Keratinocyte (primary cell): ENCODE data around the gene EZH2. TPM values are rescaled to one million over a fixed set of nuclear protein-coding genes. Genes with fewer than 3 reads are reported as not detected.

Experiments
- DNase-seq: peaks from one replicate; pipeline ENCODE4 v3.0.0-alpha.2; 2011; ENCODE audit warnings: low read depth, missing footprints, low spot score
- FAIRE-seq: peaks from 2 replicates; lab custom pipeline; 2011; peaks lifted over from hg19 to GRCh38; lab: Jason Lieb, UNC
- H2AFZ ChIP-seq: 2 replicates; pipeline ENCODE4 v1.6.0; 2012; ENCODE audit warnings: low read length, control low read depth, inconsistent platforms; ENCODE audit not compliant: control insufficient read depth
- H3K27ac ChIP-seq: 2 replicates; pipeline ENCODE4 v1.5.1; 2011; ENCODE audit warnings: low read length; ENCODE audit not compliant: control insufficient read depth, insufficient read depth
- H3K27me3 ChIP-seq: 3 replicates; pipeline ENCODE4 v1.6.0; 2011; ENCODE audit warnings: low read length; ENCODE audit not compliant: control insufficient read depth, insufficient read depth; ENCODE audit errors: extremely low read depth
- H3K36me3 ChIP-seq, 2 experiments: 2 replicates in 1 of 2; 3 replicates in 1 of 2; pipeline ENCODE4 v1.5.1; 2011; ENCODE audit warnings: low read length in 2 of 2, mild to moderate bottlenecking in 1 of 2; ENCODE audit not compliant: control insufficient read depth in 2 of 2, insufficient read depth in 2 of 2; ENCODE audit errors: extremely low read depth in 1 of 2
- H3K4me1 ChIP-seq: 3 replicates; pipeline ENCODE4 v1.5.1; 2011; ENCODE audit warnings: low read length; ENCODE audit not compliant: control insufficient read depth, insufficient read depth; ENCODE audit errors: extremely low read depth
- H3K4me2 ChIP-seq: 3 replicates; pipeline ENCODE4 v1.6.0; 2011; ENCODE audit warnings: low read depth, low read length; ENCODE audit not compliant: control insufficient read depth, insufficient read depth; ENCODE audit errors: extremely low read depth
- H3K4me3 ChIP-seq, 3 experiments: fragments of 200-600 bp in 1 of 3; sonication (generic) in 1 of 3; 2 replicates in 2 of 3; 3 replicates in 1 of 3; pipeline ENCODE4 v1.5.1; 2011 to 2016; ENCODE audit warnings: low read length in 3 of 3, mild to moderate bottlenecking in 3 of 3, control low read depth in 2 of 3, inconsistent platforms in 1 of 3, low read depth in 1 of 3, mixed read lengths in 1 of 3, mixed run types in 1 of 3, moderate library complexity in 1 of 3; ENCODE audit not compliant: control insufficient read depth in 2 of 3, insufficient read depth in 2 of 3; ENCODE audit errors: extremely low read depth in 1 of 3
- H3K79me2 ChIP-seq: 2 replicates; pipeline ENCODE4 v1.6.0; 2012; ENCODE audit warnings: low read length; ENCODE audit not compliant: control insufficient read depth, insufficient read depth
- H3K9ac ChIP-seq: 3 replicates; pipeline ENCODE4 v1.6.0; 2011; ENCODE audit warnings: low read length; ENCODE audit not compliant: control insufficient read depth, insufficient read depth; ENCODE audit errors: extremely low read depth
- H3K9me1 ChIP-seq: 3 replicates; pipeline ENCODE4 v1.6.0; 2011; ENCODE audit warnings: low read length; ENCODE audit not compliant: control insufficient read depth, insufficient read depth; ENCODE audit errors: extremely low read depth
- H3K9me3 ChIP-seq: 2 replicates; pipeline ENCODE4 v1.5.1; 2012; ENCODE audit warnings: low read depth, low read length; ENCODE audit not compliant: control insufficient read depth
- H4K20me1 ChIP-seq: 3 replicates; pipeline ENCODE4 v1.6.0; 2011; ENCODE audit warnings: low read length; ENCODE audit not compliant: control insufficient read depth, insufficient read depth; ENCODE audit errors: extremely low read depth
- EZH2 ChIP-seq: IDR thresholded peaks from one replicate; pipeline ENCODE4 v1.6.1; 2012; ENCODE audit warnings: inconsistent platforms, mild to moderate bottlenecking, low read length, moderate library complexity
- dilution Hi-C: fragments of 300-500 bp; cut with MboI; formaldehyde crosslinking; loops from one replicate; pipeline ENCODE4 v1.7.0; 2020; ENCODE audit warnings: low sequenced_read_pairs; ENCODE audit not compliant: extremely low pct_ligation_motif_present
- polyA plus RNA-seq, 5 experiments: library from polyadenylated mRNA; depleted of rRNA in 3 of 5; stranded (reverse) in 3 of 5; stranded (forward) in 1 of 5; unstranded in 1 of 5; fragments of >200 nt; gene quantifications; 1 replicate in 1 of 5; 2 replicates in 3 of 5; 3 replicates in 1 of 5; pipeline versions ENCODE4 v1.2.1 to v1.2.3, GENCODE V29; 2011 to 2012; ENCODE audit warnings: missing spikeins in 2 of 5, low read depth in 1 of 5, low replicate concordance in 1 of 5
- TF ChIP-seq, protein P1 (sequence below), 3 experiments: IDR thresholded peaks in 1 of 3; conservative IDR thresholded peaks in 1 of 3; optimal IDR thresholded peaks in 1 of 3; 2 replicates in 2 of 3; 3 replicates in 1 of 3; pipeline versions ENCODE3 to v1.5.1; 2011; ENCODE audit warnings: low read length in 3 of 3, mild to moderate bottlenecking in 3 of 3, moderate library complexity in 2 of 3, control low read depth in 1 of 3, inconsistent platforms in 1 of 3; ENCODE audit not compliant: insufficient read depth in 2 of 3; ENCODE audit errors: extremely low read depth in 1 of 3

Gene EZH2
- polyA plus RNA-seq, 1 donor (not counting 4 experiments of a cell fraction or from before 2014, with no cell fraction given): 16.0 TPM

DNA sequence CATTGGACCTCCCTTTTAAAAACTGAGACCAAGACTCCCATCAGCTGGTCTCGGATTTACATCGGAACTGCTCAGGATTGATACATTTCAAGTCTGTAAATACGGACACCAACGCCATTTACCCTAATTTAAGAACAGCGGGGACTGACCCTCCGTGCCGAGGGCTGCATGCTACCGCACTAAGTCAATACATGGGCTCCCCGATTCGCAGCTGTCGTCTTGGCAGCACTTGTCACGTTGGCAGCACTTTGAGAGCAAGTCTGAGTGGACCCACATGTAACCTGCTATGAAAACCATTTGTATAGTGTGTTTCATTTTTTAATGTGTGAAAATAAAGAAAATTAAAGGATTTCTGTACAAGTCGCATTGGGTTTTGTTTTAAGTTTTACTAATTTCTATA, 83.4 kb downstream of the EZH2 start:
- Histone ChIP-seq H3K4me1 (no peaks in the 10 kb centered on the region), H3K9me1 (no peaks in the 10 kb centered on the region), H3K9ac (no peak overlapping the region), H3K4me3 (no peak overlapping the region), H3K27ac (no peak overlapping the region), H3K27me3 (no peaks in the 10 kb centered on the region), H3K36me3 (peaks cover 25 to 27% of the 10 kb centered on the region in 2 experiments), H3K79me2 (no peaks in the 10 kb centered on the region), H3K4me2 (no peak overlapping the region), H4K20me1 (no peaks in the 10 kb centered on the region), H3K9me3 (no peaks in the 10 kb centered on the region), H2AFZ (no peak overlapping the region)
- dilution Hi-C loops: no loop called here
- no peak for FAIRE-seq
- DNase-seq: no peak
- no peak for TF ChIP-seq EZH2

DNA sequence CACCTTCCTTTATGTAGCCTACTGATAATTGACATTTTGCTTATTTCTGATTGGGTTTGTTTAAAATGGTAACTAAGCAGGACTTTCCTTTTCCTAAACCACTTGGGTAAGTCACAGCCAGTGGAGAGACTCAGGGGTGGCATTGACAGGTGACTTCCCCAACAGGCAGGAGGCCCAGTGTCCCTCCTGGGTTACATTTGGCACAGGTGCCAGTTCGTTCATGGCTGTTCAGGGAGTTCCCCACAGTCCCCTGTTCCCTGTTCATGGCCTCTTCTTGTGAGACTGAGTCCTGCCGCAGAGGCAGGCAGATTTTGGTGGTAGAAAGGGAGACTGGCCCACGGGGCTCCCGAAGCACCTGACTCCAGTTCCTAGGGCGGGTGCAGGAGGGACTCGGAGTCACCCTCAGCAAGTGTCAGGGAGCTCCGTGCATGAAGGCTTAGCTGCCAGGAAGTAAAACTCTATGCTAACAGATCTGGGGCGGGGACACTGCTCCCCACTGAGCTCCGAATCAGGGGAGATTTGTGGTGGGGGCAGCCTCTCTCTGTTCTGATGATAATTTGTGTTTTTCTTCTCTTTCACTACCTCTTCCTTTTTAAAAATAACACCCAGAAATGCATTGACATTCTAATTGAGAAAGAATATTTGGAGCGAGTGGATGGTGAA, 84.1 kb downstream of the EZH2 start:
- Histone ChIP-seq H3K9ac (no peak overlapping the region), H4K20me1 (no peaks in the 10 kb centered on the region)
- no peak for TF ChIP-seq EZH2
- TF ChIP-seq, protein P1, sequence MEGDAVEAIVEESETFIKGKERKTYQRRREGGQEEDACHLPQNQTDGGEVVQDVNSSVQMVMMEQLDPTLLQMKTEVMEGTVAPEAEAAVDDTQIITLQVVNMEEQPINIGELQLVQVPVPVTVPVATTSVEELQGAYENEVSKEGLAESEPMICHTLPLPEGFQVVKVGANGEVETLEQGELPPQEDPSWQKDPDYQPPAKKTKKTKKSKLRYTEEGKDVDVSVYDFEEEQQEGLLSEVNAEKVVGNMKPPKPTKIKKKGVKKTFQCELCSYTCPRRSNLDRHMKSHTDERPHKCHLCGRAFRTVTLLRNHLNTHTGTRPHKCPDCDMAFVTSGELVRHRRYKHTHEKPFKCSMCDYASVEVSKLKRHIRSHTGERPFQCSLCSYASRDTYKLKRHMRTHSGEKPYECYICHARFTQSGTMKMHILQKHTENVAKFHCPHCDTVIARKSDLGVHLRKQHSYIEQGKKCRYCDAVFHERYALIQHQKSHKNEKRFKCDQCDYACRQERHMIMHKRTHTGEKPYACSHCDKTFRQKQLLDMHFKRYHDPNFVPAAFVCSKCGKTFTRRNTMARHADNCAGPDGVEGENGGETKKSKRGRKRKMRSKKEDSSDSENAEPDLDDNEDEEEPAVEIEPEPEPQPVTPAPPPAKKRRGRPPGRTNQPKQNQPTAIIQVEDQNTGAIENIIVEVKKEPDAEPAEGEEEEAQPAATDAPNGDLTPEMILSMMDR (optimal IDR thresholded peaks at IDR 0.05 in 1 of 3, IDR thresholded peaks at IDR 0.05 in 1 of 3, conservative IDR thresholded peaks at IDR 0.05 in 1 of 3; ENCODE audit: extremely low read depth in 1 of 3, insufficient read depth in 2 of 3, low read length in 3 of 3): no peak

DNA sequence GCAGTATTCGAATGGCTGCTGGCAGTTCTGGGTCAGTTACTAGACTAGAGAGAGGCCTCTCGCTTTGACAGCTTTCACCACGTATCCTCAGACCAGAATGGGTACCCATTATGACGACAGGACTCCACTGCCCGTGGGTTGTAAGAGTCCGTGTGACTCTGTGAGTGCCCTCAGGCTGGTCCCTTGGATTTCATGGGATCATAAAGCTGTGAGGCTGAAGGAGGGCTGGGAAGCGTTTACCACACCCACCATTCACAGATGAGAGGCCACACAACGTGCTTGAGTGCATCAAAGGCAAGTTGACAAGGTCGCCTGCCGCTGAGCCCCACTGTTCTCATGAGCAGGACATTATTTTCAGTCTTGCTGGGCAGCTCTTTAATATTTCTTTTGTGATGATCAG, 87.2 kb downstream of the EZH2 start:
- no peaks in the 10 kb centered on the region for H4K20me1 ChIP-seq
- H3K27ac ChIP-seq: no peak overlapping the region
- H3K27me3 ChIP-seq: no peaks in the 10 kb centered on the region
- H3K36me3 ChIP-seq: peaks cover 22 to 31% of the 10 kb centered on the region in 2 experiments
- no peak overlapping the region for H3K9ac ChIP-seq
- no peak for FAIRE-seq
- no peak for DNase-seq
- no peak overlapping the region for H2AFZ ChIP-seq
- H3K9me3 ChIP-seq: no peaks in the 10 kb centered on the region
- TF ChIP-seq, protein P1 (optimal IDR thresholded peaks at IDR 0.05 in 1 of 3, IDR thresholded peaks at IDR 0.05 in 1 of 3, conservative IDR thresholded peaks at IDR 0.05 in 1 of 3; ENCODE audit: extremely low read depth in 1 of 3, insufficient read depth in 2 of 3, low read length in 3 of 3): no peak
- no peak for TF ChIP-seq EZH2
- dilution Hi-C loops: no loop called here
- no peaks in the 10 kb centered on the region for H3K79me2 ChIP-seq
- H3K4me3 ChIP-seq: no peak overlapping the region
- no peaks in the 10 kb centered on the region for H3K4me1 ChIP-seq
- H3K9me1 ChIP-seq: no peaks in the 10 kb centered on the region
- no peak overlapping the region for H3K4me2 ChIP-seq

More for the DNA sequence above, 84.1 kb downstream of the EZH2 start:
- no peak for DNase-seq
- no peaks in the 10 kb centered on the region for H3K9me1 ChIP-seq
- peaks cover 25 to 27% of the 10 kb centered on the region in 2 experiments for H3K36me3 ChIP-seq
- no peak overlapping the region for H3K4me3 ChIP-seq
- H3K27ac ChIP-seq: no peak overlapping the region
- no peaks in the 10 kb centered on the region for H3K27me3 ChIP-seq
- H3K4me1 ChIP-seq: no peaks in the 10 kb centered on the region
- no peak overlapping the region for H2AFZ ChIP-seq
- FAIRE-seq: no peak
- dilution Hi-C loops: no loop called here
- no peaks in the 10 kb centered on the region for H3K79me2 ChIP-seq
- H3K4me2 ChIP-seq: no peak overlapping the region
- H3K9me3 ChIP-seq: no peaks in the 10 kb centered on the region
